SK-N-SH (cell line): ENCODE measurements around the gene POLL. TPM values are rescaled to one million over a fixed set of nuclear protein-coding genes. Genes with fewer than 3 reads are reported as not detected.
A peak's percentile ranks its signal among the peaks of the same experiment; 100 is the strongest.

Experiments used
- CTCF ChIA-PET: fragments of 300-600, 350-600 bp; formaldehyde crosslinking; extraction: SDS; loops from one replicate; lab custom pipeline; 2021; lab: Yijun Ruan, JAX
- POLR2A ChIA-PET: fragments of 350-600 bp; sonication (Branson Sonifier 250); formaldehyde crosslinking; extraction: SDS; loops from one replicate; lab custom pipeline; 2020; ENCODE audit warnings: antibody characterized with exemption, inconsistent platforms; lab: Yijun Ruan, JAX
- DNase-seq: peaks from one replicate; pipeline ENCODE4 v3.0.0; 2012
- H2AFZ ChIP-seq: fragments of 200-600 bp; sonication (generic); 2 replicates; pipeline ENCODE4 v1.8.1; 2016; ENCODE audit warnings: antibody characterized with exemption, mild to moderate bottlenecking, low read depth
- H3F3A ChIP-seq: fragments of 200-600 bp; sonication (generic); replicated peaks from 2 replicates; pipeline ENCODE3; 2016; ENCODE audit warnings: antibody characterized with exemption, mild to moderate bottlenecking; ENCODE audit not compliant: insufficient read depth
- H3K27ac ChIP-seq, 2 experiments: fragments of 200-500 bp in 1 of 2; fragments of 200-600 bp in 1 of 2; sonication (Bioruptor generic) in 1 of 2; sonication (generic), shearing (Covaris generic) in 1 of 2; 2 replicates each; pipeline versions ENCODE4 v1.5.1 to v1.6.1; 2014 to 2016; ENCODE audit warnings: low read depth in 2 of 2, inconsistent platforms in 1 of 2, low read length in 1 of 2, mild to moderate bottlenecking in 1 of 2, mixed read lengths in 1 of 2
- H3K27me3 ChIP-seq: fragments of 200-600 bp; sonication (generic), shearing (Covaris generic); 2 replicates; pipeline ENCODE4 v1.6.1; 2016; ENCODE audit warnings: mixed run types; ENCODE audit not compliant: insufficient read depth
- H3K36me3 ChIP-seq, 2 experiments: fragments of 200-500 bp in 1 of 2; fragments of 200-600 bp in 1 of 2; sonication (Bioruptor generic) in 1 of 2; sonication (generic) in 1 of 2; replicated peaks in 1 of 2; 2 replicates each; pipeline versions ENCODE3 to v1.5.1; 2014 to 2016; ENCODE audit warnings: low read length in 1 of 2, mild to moderate bottlenecking in 1 of 2; ENCODE audit not compliant: insufficient read depth in 2 of 2, control insufficient read depth in 1 of 2
- H3K4me1 ChIP-seq, 2 experiments: fragments of 200-500 bp in 1 of 2; fragments of 200-600 bp in 1 of 2; sonication (Bioruptor generic) in 1 of 2; sonication (generic), shearing (Covaris generic) in 1 of 2; 2 replicates each; pipeline versions ENCODE4 v1.5.1 to v1.6.1; 2014 to 2016; ENCODE audit warnings: low read depth in 1 of 2, low read length in 1 of 2, mixed run types in 1 of 2; ENCODE audit not compliant: insufficient read depth in 2 of 2, control insufficient read depth in 1 of 2
- H3K4me2 ChIP-seq: fragments of 200-600 bp; sonication (generic), shearing (Covaris generic); 2 replicates; pipeline ENCODE4 v1.6.1; 2017; ENCODE audit warnings: mixed run types
- H3K4me3 ChIP-seq, 2 experiments: fragments of 200-500 bp in 1 of 2; fragments of 200-600 bp in 1 of 2; sonication (Bioruptor generic) in 1 of 2; sonication (generic), shearing (Covaris generic) in 1 of 2; 2 replicates each; pipeline versions ENCODE4 v1.5.1 to v1.8.1; 2014 to 2016; ENCODE audit warnings: low read depth in 2 of 2, inconsistent platforms in 1 of 2, low read length in 1 of 2, mild to moderate bottlenecking in 1 of 2, mixed read lengths in 1 of 2, moderate library complexity in 1 of 2
- H3K79me2 ChIP-seq: fragments of 200-600 bp; sonication (generic); 2 replicates; pipeline ENCODE4 v1.8.1; 2017; ENCODE audit warnings: mild to moderate bottlenecking; ENCODE audit not compliant: insufficient read depth
- H3K9ac ChIP-seq: fragments of 200-600 bp; sonication (generic); 2 replicates; pipeline ENCODE4 v1.6.1; 2017; ENCODE audit warnings: mixed run types
- H3K9me2 ChIP-seq: fragments of 200-600 bp; sonication (generic); 2 replicates; pipeline ENCODE4 v1.6.1; 2017; ENCODE audit warnings: mixed run types
- H3K9me3 ChIP-seq: fragments of 200-600 bp; sonication (generic); 2 replicates; pipeline ENCODE4 v1.6.1; 2017; ENCODE audit warnings: mixed run types, mild to moderate bottlenecking, moderate library complexity
- H4K20me1 ChIP-seq: fragments of 200-600 bp; sonication (generic); 2 replicates; pipeline ENCODE4 v1.6.1; 2017; ENCODE audit warnings: mild to moderate bottlenecking, mixed run types; ENCODE audit not compliant: insufficient read depth
- EP300 ChIP-seq, 2 experiments: IDR thresholded peaks; 2 replicates each; pipeline versions ENCODE4 v1.4.0 to v1.6.1; 2012; ENCODE audit warnings: borderline replicate concordance in 1 of 2, low read depth in 1 of 2, low read length in 1 of 2
- EZH2phosphoT487 ChIP-seq: fragments of 200-600 bp; sonication (generic); IDR thresholded peaks from 2 replicates; pipeline ENCODE4 v1.6.1; 2017; ENCODE audit warnings: low read depth, mixed run types, mild to moderate bottlenecking, antibody characterized with exemption, moderate library complexity, borderline replicate concordance
- FOXJ3 ChIP-seq: sonication (generic); formaldehyde crosslinking; IDR thresholded peaks from 2 replicates; pipeline ENCODE4 v1.5.1; 2020; ENCODE audit warnings: mild to moderate bottlenecking, missing genetic modification reagents
- IRF3 ChIP-seq: fragments of 150-350 bp; IDR thresholded peaks from 2 replicates; pipeline ENCODE4 v1.6.1; 2016; ENCODE audit warnings: mild to moderate bottlenecking, low read depth, low read length
- MAX ChIP-seq: IDR thresholded peaks from 2 replicates; pipeline ENCODE4 v1.4.0; 2012; ENCODE audit warnings: low read depth
- NRF1 ChIP-seq: IDR thresholded peaks from 2 replicates; pipeline ENCODE4 v1.6.1; 2012; ENCODE audit warnings: low read depth, mild to moderate bottlenecking, low read length
- POLR2AphosphoS5 ChIP-seq: IDR thresholded peaks from 2 replicates; pipeline ENCODE4 v1.6.1; 2012; ENCODE audit warnings: low read depth, low read length
- RAD21 ChIP-seq: IDR thresholded peaks from 2 replicates; pipeline ENCODE4 v1.6.1; 2012; ENCODE audit warnings: mild to moderate bottlenecking, low read length
- RCOR1 ChIP-seq: fragments of 150-350 bp; IDR thresholded peaks from 2 replicates; pipeline ENCODE4 v1.6.1; 2017; ENCODE audit warnings: antibody characterized with exemption, low read length
- RFX5 ChIP-seq: IDR thresholded peaks from 2 replicates; pipeline ENCODE4 v1.6.1; 2012; ENCODE audit warnings: mild to moderate bottlenecking, improper control_type of control experiment, low read length
- SMC3 ChIP-seq: IDR thresholded peaks from 2 replicates; pipeline ENCODE4 v1.6.1; 2012; ENCODE audit warnings: low read depth, low read length, improper control_type of control experiment
- TAF1 ChIP-seq: IDR thresholded peaks from 2 replicates; pipeline ENCODE4 v1.6.1; 2012; ENCODE audit warnings: low read depth, mild to moderate bottlenecking, low read length, moderate library complexity, borderline replicate concordance
- WGBS: methylation state at CpG from one replicate; pipeline ENCODE4 v1.1.6; 2017; ENCODE audit warnings: low lambda C conversion rate; 5-methylcytosine and 5-hydroxymethylcytosine counted together
- polyA plus RNA-seq, 3 experiments: library from polyadenylated mRNA; depleted of rRNA; stranded (reverse); fragments of >200 nt; gene quantifications; 2 replicates each; pipeline ENCODE4 v1.2.3, GENCODE V29; 2012
- TF ChIP-seq, protein P1 (sequence below): fragments of 200-600 bp; sonication (generic); IDR thresholded peaks from 2 replicates; pipeline ENCODE4 v1.6.1; 2017; ENCODE audit warnings: antibody characterized with exemption, mild to moderate bottlenecking, moderate library complexity

POLL gene
- polyA plus RNA-seq, 1 of the 3 experiments (the other 2 are of a cell fraction) = 22.0 TPM

GRCh38 chr10:101573885-101574753 is 13.9 kb downstream of the POLL start:
- Histone ChIP-seq H3K4me2 (no peak overlapping the region), H3K79me2 (no peaks in the 10 kb centered on the region), H3K4me3 (no peak overlapping the region), H3K27me3 (no peaks in the 10 kb centered on the region), H4K20me1 (no peaks in the 10 kb centered on the region), H3K9me3 (no peaks in the 10 kb centered on the region), H3K4me1 (peaks cover 0 to 18% of the 10 kb centered on the region in 2 experiments; a peak in 1 of 4 replicates), H3K9ac (no peak overlapping the region), H3K36me3 (peaks cover 0 to 4% of the 10 kb centered on the region in 2 experiments), H2AFZ (no peak overlapping the region), H3K9me2 (no peaks in the 10 kb centered on the region), H3F3A (no peaks in the 10 kb centered on the region), H3K27ac (no peak overlapping the region)
- POLR2A ChIA-PET = no interaction called here
- CTCF ChIA-PET = interaction anchor here (1.0 to 9.1 kb wide), 7 partner anchors 11 to 413 kb away, joined by 3 to 164 read pairs (median 4); partner anchors contain the start of genes DPCD and POLL
- peak; percentile 21 for DNase-seq
- 93% methylated on average over 23 of the region's 25 CpGs for WGBS
- TF ChIP-seq RFX5 (no peak), RCOR1 (no peak), FOXJ3 (CRISPR knock-in tag) (no peak), IRF3 (no peak), RAD21 (no peak), TAF1 (no peak), SMC3 (no peak), NRF1 (no peak), MAX (no peak), POLR2AphosphoS5 (no peak), EZH2phosphoT487 (no peak), EP300 (IDR thresholded peaks at IDR 0.05; ENCODE audit: borderline replicate concordance in 1 of 2, low read depth in 1 of 2, low read length in 1 of 2) (no peak)
- TF ChIP-seq, protein P1, sequence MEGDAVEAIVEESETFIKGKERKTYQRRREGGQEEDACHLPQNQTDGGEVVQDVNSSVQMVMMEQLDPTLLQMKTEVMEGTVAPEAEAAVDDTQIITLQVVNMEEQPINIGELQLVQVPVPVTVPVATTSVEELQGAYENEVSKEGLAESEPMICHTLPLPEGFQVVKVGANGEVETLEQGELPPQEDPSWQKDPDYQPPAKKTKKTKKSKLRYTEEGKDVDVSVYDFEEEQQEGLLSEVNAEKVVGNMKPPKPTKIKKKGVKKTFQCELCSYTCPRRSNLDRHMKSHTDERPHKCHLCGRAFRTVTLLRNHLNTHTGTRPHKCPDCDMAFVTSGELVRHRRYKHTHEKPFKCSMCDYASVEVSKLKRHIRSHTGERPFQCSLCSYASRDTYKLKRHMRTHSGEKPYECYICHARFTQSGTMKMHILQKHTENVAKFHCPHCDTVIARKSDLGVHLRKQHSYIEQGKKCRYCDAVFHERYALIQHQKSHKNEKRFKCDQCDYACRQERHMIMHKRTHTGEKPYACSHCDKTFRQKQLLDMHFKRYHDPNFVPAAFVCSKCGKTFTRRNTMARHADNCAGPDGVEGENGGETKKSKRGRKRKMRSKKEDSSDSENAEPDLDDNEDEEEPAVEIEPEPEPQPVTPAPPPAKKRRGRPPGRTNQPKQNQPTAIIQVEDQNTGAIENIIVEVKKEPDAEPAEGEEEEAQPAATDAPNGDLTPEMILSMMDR = no peak
